GM12892 (cell line): Measurements from ENCODE around the gene RPTOR.

Experiments
- POLR2A ChIP-seq: IDR thresholded peaks from 2 replicates; pipeline ENCODE4 v1.6.1; 2011; ENCODE audit warnings: low read depth, low read length, control low read depth
- POLR2AphosphoS5 ChIP-seq: IDR thresholded peaks from 2 replicates; pipeline ENCODE4 v1.6.1; 2011; ENCODE audit warnings: low read depth, low read length, control low read depth
- TAF1 ChIP-seq: IDR thresholded peaks from 2 replicates; pipeline ENCODE4 v1.6.1; 2011; ENCODE audit warnings: low read depth, mild to moderate bottlenecking, control low read depth, low read length, borderline replicate concordance

DNA sequence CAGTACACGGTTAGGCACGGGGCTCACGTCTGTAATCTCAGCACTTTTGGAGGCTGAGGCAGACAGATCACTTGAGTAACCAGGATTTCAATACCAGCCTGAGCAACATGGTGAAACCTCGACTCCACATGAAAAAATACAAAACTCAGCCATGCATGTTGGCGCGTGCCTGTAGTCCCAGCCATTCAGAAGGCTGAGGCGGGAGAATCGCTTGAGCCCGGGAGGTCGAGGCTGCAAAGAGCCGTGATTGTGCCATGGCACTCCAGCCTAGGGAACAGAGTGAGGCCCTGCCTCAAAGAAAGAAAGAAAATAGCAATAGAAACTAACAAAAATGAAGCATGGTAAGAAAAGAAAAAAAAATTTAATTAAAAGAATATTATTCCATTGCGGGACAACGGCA, 319.0 kb downstream of the RPTOR start:
- TF ChIP-seq TAF1 (no peak), POLR2AphosphoS5 (no peak), POLR2A (no peak)
